ENCODE data around the gene ERCC1.
"Not testable (repeated sequence)": the region's sequence is repeated elsewhere in the genome, so short reads cannot be mapped to it uniquely, and the experiment has no call there.

The ERCC1 gene

DNA sequence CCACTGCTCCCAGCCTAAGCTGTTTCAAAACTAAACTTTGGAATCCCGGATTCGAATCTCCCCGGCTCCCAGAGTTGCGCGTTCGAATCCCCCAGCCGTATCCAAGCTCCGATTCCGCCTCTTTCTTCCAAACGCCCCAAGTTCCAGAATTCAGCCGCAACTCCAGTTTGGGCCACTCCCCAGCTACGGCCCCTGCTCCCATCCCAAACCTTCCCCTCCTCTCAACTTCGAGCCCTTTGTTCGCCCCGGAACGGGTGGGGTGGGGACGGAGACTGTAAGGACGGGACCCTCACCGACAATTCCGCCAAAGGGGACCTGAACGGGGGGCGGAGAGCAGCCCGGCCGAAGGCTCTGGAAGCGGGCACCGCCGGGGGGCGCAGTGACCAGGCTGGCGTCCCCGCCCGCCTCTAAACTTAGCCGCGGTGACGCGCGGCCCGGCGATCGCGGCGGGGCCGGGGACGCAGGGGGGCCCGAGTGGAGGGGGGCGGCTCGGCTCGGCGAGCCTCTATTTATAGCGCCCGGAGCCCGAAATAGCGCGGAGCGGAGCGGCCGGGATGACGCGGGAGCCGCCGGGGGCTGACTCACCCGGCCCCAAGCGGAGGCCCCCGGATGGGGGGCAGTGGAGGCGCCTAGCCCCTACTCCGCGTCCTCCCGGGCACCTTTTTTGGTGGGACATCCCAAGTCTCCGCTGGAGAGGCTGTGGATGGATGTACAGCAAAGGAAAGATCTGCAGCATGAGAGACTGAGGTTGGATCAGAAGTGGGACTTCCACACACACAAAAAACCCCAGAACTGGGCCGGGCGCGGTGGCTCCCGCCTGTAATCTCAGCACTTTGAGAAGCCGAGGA is 4.9 kb upstream of the ERCC1 start:
- Mint-ChIP-seq H3K27ac (no peak overlapping the region), H3K4me1 (ENCODE audit: low read depth) (peaks cover 22% of the 10 kb centered on the region), H3K4me3 (peak overlapping the region; percentile 68), H3K36me3 (ENCODE audit: low read depth) (no peaks in the 10 kb centered on the region), H3K9me3 (no peaks in the 10 kb centered on the region), H3K27me3 (ENCODE audit: low read depth) (peaks cover 19% of the 10 kb centered on the region)

DNA sequence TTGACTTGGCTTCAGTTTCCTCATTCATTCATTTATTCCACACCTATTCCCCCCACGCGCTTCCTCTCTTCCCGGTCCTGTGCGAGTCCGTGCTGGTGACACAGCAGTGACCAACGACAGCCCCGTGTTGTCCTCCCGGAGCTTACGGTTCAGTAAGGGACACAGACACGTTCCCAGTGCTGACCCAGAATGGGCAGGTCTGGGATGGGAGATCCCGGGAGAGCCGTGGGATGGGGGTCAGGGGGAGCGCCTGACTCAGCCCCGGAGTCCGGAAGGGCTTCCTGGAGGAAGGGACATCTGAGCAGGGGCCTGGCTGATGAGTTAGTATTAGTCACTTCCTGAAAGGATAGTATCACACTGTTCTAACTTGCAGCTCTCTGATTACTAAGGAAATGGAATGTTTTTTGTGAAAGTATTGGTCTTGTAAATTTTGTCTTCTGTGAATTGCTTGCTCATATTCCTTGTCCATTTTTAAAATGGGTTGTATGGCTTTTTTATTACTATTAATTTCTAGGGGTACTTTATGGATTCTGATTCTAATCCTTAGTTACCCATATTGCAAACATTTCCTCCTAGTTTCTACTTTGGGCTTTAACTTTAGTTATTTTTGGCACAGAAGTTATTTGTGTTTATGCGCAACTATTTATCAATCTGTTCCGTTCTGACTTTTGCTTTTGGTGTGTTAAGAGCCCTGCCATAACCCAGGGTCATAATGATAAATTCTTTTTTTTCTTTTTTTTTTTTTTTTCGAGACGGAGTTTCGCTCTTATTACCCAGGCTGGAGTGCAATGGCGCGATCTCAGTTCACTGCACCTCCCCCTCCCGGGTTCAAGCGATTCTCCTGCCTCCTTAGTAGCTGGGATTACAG is 708 bp upstream of the ERCC1 start:
- H3K27ac Mint-ChIP-seq = peak overlapping the region; percentile 93

DNA sequence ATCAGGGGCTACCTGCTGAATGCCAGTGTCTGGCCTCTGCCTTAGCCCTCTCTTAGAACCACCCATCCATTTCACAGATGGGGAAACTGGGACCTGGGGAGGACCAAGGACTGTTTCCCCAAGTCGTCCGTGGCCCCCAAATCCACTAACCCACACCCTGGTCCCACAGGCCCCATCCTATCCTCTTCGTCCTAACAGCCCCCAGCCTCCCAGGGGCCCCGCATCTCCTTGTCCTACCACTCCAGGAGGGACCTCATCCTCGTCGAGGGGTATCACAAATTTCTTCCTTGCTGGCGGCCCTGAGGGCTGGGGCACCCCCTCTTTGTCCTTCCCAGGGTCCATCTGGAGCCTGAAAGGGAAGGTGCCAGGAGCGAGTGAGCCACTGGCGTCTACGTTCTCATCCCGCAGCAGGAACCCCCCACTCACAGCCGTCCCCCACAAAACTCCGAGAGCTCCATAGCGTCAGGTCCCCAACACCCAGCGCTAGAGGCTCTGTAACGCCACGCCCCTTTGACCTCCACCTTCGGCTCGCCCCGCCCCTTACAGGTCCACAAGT is 606 bp downstream of the ERCC1 start:
- Mint-ChIP-seq H3K4me1 (ENCODE audit: low read depth) (peaks cover 45% of the 10 kb centered on the region), H3K27me3 (ENCODE audit: low read depth) (peaks cover 4% of the 10 kb centered on the region), H3K9me3 (no peaks in the 10 kb centered on the region), H3K36me3 (ENCODE audit: low read depth) (peaks cover 24% of the 10 kb centered on the region), H3K4me3 (peak overlapping the region; percentile 94), H3K27ac (peak overlapping the region; percentile 93)

More for the DNA sequence above, 708 bp upstream of the ERCC1 start:
- H3K27me3 Mint-ChIP-seq (ENCODE audit: low read depth) = peaks cover 14% of the 10 kb centered on the region
- H3K4me1 Mint-ChIP-seq (ENCODE audit: low read depth) = peaks cover 42% of the 10 kb centered on the region
- H3K36me3 Mint-ChIP-seq (ENCODE audit: low read depth) = peaks cover 20% of the 10 kb centered on the region
- peak overlapping the region; percentile 94 for H3K4me3 Mint-ChIP-seq
- H3K9me3 Mint-ChIP-seq = no peaks in the 10 kb centered on the region

DNA sequence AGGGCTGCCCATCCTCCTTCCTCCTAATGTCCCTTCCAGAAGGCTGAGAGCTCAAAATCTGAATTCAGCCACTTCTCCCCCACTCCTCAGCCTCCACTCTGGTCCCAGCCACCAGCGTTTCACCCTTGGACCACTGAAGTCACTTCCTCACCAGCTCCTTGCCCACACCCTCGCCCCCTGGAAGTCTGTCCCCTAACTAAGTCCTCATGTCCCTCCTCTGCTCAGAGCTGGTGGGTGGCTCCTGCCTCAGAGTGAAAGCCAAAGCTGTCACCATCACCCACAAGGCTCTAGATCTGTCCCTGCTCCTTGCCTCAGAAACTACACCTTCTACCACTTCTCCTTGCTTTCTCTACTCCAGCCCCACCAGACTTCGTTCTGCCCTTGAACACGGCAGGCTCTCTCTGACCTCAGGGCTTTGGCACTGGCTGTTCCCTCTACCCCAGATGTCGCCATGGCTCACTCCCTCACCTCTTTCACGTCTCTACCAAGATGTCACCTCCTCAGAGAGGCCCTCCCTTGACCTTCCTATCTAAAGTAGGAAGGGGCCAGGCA is 1.7 kb downstream of the ERCC1 start:
- Mint-ChIP-seq H3K4me3 (peak overlapping the region; percentile 63), H3K9me3 (no peaks in the 10 kb centered on the region), H3K4me1 (ENCODE audit: low read depth) (peaks cover 40% of the 10 kb centered on the region), H3K27ac (peak overlapping the region; percentile 67), H3K36me3 (ENCODE audit: low read depth) (peaks cover 28% of the 10 kb centered on the region), H3K27me3 (ENCODE audit: low read depth) (no peaks in the 10 kb centered on the region)

DNA sequence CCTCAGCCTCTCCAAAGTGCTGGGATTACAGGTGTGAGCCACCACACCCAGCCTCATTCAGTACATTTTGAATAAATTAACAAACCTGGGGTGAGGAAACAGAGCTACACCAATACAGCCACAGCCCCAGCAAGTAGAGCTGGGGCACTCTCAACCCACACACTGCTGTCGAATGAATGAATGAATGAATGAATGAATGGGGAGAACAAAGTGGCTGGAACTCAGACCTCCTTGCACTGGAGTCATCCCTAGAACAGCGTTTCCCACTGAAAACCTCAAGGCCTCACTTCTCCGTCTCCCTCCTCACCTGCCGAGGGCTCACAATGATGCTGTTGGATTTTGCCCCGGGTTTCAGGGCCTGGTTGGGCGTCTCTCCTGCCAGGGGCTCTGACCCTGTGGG is 2.8 kb downstream of the ERCC1 start:
- peaks cover 38% of the 10 kb centered on the region for H3K4me1 Mint-ChIP-seq (ENCODE audit: low read depth)
- H3K36me3 Mint-ChIP-seq (ENCODE audit: low read depth) = peaks cover 28% of the 10 kb centered on the region
- H3K4me3 Mint-ChIP-seq = no peak overlapping the region
- no peaks in the 10 kb centered on the region for H3K27me3 Mint-ChIP-seq (ENCODE audit: low read depth)
- no peak overlapping the region for H3K27ac Mint-ChIP-seq
- H3K9me3 Mint-ChIP-seq = no peaks in the 10 kb centered on the region

DNA sequence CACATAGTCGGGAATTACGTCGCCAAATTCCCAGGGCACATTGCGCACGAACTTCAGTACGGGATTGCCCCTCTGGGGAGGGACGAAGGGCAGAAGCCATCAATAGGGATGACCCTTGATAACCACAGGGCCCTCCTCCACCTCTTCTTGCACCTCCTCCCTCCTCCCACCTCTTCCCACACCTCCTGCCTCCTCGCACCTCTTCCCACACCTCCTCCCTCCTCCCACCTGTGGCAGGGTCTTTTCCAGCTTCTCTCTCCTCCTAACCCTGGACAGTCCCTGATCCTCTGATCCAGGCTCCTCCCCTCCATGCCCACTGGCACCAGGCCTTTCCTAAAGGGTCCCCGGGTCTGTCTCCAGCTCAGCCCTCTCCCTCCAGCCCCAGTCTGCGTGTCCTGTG is 3.4 kb downstream of the ERCC1 start:
- Mint-ChIP-seq H3K4me1 (ENCODE audit: low read depth) (peaks cover 36% of the 10 kb centered on the region), H3K9me3 (no peaks in the 10 kb centered on the region), H3K4me3 (no peak overlapping the region), H3K27me3 (ENCODE audit: low read depth) (no peaks in the 10 kb centered on the region), H3K27ac (peak overlapping the region; percentile 63), H3K36me3 (ENCODE audit: low read depth) (peaks cover 28% of the 10 kb centered on the region)

DNA sequence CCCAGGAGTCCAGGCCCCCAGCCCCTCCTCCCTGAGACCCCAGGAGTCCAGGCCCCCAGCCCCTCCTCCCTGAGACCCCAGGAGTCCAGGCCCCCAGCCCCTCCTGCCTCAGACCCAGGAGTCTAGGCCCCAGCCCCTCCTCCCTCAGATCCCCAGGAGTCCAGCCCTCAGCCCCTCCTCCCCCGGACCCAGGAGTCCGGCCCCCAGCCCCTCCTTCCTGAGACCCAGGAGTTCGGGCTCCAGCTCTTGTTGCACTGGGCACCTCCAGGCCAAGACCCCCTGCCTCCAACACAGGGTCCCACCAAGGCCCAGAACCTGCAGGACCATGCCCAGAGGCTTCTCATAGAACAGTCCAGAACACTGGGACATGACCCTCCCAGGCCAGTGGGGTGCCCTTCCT is 3.8 kb downstream of the ERCC1 start:
- Mint-ChIP-seq H3K9me3 (no peaks in the 10 kb centered on the region), H3K27ac (no peak overlapping the region), H3K27me3 (ENCODE audit: low read depth) (no peaks in the 10 kb centered on the region), H3K4me1 (ENCODE audit: low read depth) (peaks cover 36% of the 10 kb centered on the region), H3K36me3 (ENCODE audit: low read depth) (peaks cover 28% of the 10 kb centered on the region), H3K4me3 (no peak overlapping the region)

DNA sequence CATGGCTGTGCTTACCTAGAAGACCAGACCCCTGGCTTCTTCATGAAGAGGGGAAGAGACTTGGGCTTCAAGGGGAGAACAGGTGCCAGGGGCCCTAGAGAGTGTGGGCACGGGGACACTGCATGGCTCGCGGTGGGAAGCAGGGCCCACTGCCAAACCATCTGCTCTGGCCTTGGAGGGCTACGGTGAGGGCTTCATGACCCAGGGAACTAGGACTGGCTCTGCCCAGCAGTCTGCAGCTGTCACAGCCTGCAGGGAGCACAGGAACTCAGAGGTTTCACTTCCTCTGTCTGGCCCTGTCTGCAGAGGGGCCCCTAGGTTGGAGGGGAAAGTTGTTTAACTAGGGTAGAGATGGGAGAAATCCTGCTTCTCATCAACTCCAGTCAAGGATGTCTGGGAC is 4.3 kb downstream of the ERCC1 start:
- Mint-ChIP-seq H3K9me3 (no peaks in the 10 kb centered on the region), H3K27me3 (ENCODE audit: low read depth) (no peaks in the 10 kb centered on the region), H3K4me3 (no peak overlapping the region), H3K27ac (peak overlapping the region; percentile 71), H3K4me1 (ENCODE audit: low read depth) (peaks cover 33% of the 10 kb centered on the region), H3K36me3 (ENCODE audit: low read depth) (peaks cover 29% of the 10 kb centered on the region)

DNA sequence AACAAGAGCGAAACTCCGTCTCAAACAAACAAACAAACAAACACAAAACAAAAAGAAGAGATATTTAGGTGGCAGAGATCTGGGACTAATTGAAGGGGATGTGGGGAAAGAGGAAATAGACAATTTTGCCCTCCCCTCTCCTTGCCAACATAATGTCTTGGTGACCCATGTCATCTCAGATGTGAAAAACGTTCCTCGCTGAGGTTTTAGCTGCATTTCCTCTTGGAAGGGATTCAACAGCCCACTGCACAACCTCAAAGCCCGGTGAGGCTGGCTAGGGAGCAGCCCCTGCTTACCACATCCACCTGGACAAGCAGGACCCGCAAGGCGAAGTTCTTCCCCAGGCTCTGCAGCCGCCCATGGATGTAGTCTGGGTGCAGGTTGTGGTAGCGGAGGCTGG is 4.9 kb downstream of the ERCC1 start:
- Mint-ChIP-seq H3K4me1 (ENCODE audit: low read depth) (peaks cover 28% of the 10 kb centered on the region), H3K27me3 (ENCODE audit: low read depth) (no peaks in the 10 kb centered on the region), H3K4me3 (peak overlapping the region; percentile 59), H3K36me3 (ENCODE audit: low read depth) (peaks cover 35% of the 10 kb centered on the region), H3K9me3 (no peaks in the 10 kb centered on the region), H3K27ac (peak overlapping the region; percentile 46)

DNA sequence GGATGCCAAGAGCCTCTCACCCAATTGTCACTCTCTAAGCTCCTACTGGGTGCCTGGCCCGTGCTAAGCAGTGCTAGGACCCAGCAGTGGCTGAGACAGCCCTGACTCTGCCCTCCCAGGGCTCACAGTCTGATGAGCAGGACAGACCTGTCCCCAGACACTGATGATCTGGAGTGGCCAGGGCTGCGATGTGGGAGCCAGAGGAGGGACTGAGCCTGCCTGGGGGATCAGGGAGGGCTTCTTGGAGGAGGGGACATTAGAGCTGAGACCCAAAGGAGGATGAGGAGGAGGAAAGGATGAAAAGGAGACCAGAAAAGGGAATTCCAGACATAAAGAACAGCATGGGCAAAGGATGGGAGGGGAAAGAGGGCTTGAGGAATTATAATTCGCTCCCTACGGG is 6.6 kb downstream of the ERCC1 start:
- Mint-ChIP-seq H3K36me3 (ENCODE audit: low read depth) (peaks cover 33% of the 10 kb centered on the region), H3K27ac (peak overlapping the region; percentile 36), H3K4me1 (ENCODE audit: low read depth) (peaks cover 15% of the 10 kb centered on the region), H3K4me3 (no peak overlapping the region), H3K27me3 (ENCODE audit: low read depth) (no peaks in the 10 kb centered on the region), H3K9me3 (no peaks in the 10 kb centered on the region)

DNA sequence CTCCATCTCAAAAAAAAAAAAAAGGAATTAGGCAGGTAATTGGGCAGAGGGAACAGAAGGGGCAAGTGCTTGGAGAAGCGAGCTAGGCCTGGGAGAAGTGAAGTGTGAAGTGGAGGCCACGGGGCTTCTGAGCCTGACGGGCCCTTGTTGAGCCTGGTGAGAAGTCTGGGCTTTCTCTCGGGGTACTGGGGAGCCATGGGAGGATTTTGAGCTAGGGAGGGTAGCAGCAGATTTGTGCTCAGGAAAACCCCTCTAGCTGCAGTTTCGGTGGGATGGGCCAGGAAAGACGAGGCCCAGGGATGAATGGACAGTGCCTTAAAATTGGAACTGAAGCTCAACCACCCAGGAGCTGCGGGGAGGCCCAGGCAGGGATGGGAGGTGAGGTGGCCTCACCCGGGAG is 9.2 kb downstream of the ERCC1 start:
- Mint-ChIP-seq H3K27ac (no peak overlapping the region), H3K4me3 (no peak overlapping the region), H3K9me3 (no peaks in the 10 kb centered on the region), H3K36me3 (ENCODE audit: low read depth) (peaks cover 23% of the 10 kb centered on the region), H3K4me1 (ENCODE audit: low read depth) (peaks cover 6% of the 10 kb centered on the region), H3K27me3 (ENCODE audit: low read depth) (no peaks in the 10 kb centered on the region)

DNA sequence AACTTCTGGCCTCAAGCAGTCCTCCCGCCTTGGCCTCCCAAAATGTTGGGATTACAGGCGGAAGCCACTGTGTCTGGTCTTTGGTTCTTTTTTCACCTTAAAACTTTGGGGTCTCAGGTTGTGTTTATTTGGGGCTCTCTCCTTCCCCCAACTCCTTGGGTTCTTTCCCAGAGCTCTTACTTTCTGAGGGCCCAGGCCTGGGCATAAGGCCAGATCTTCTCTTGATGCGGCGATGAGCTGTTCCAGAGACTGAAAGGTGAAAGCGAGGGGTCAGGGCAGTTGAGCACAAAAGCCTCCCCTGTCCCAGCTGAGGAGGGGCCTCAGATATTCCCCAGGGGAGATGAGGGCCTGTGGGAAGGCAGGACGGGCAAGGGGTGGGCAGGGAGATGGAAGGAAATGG is 10.2 kb downstream of the ERCC1 start:
- Mint-ChIP-seq H3K27me3 (ENCODE audit: low read depth) (no peaks in the 10 kb centered on the region), H3K27ac (no peak overlapping the region), H3K4me1 (ENCODE audit: low read depth) (peaks cover 2% of the 10 kb centered on the region), H3K9me3 (no peaks in the 10 kb centered on the region), H3K36me3 (ENCODE audit: low read depth) (peaks cover 25% of the 10 kb centered on the region), H3K4me3 (no peak overlapping the region)

DNA sequence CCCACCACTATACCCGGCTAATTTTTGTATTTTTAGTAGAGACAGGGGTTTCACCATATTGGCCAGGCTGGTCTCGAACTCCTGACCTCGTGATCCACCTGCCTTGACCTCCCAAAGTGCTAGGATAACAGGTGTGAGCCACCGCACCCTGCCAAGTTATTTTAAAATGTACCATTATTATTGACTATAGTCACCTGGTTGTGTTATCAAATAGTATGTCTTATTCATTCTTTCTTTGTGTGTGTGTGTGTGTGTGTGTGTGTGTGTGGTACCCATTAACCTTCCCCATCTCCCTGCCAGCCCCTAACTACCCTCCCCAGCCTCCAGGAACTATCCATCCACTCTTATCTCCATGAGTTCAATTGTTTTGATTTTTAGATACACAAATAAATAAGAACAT is 13.4 kb downstream of the ERCC1 start:
- not testable (repeated sequence) for H3K27ac Mint-ChIP-seq; H3K4me3 Mint-ChIP-seq; H3K27me3 Mint-ChIP-seq (ENCODE audit: low read depth); H3K9me3 Mint-ChIP-seq
- H3K4me1 Mint-ChIP-seq (ENCODE audit: low read depth) = peaks cover 13% of the 10 kb centered on the region
- peaks cover 23% of the 10 kb centered on the region for H3K36me3 Mint-ChIP-seq (ENCODE audit: low read depth)

DNA sequence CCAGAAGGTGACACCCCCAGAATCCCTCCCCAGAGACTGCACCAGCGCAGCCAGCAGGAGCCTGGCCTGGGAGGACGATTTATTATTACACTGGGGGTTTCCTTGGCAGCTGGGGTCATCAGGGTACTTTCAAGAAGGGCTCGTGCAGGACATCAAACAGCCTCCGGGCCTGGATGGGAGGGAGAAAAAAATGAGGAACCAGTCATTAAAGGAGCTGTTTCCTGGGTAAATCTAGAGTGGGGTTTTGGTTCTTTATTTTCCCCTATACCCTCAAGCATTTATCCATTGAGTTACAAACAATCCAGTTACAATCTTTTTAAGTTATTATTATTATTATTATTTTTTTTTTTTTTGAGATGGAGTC is 14.2 kb downstream of the ERCC1 start:
- H3K36me3 Mint-ChIP-seq (ENCODE audit: low read depth) = peaks cover 23% of the 10 kb centered on the region
- no peak overlapping the region for H3K4me3 Mint-ChIP-seq
- no peak overlapping the region for H3K27ac Mint-ChIP-seq

More for the DNA sequence above, 14.2 kb downstream of the ERCC1 start:
- Mint-ChIP-seq H3K4me1 (ENCODE audit: low read depth) (peaks cover 16% of the 10 kb centered on the region), H3K27me3 (ENCODE audit: low read depth) (peaks cover under 1% of the 10 kb centered on the region), H3K9me3 (no peaks in the 10 kb centered on the region)

All from T-helper 1 cell treated with Interleukin-12 subunit alpha and Interleukin-12 subunit beta and Interleukin-4 antibody, amounts not matched to agents 30 μg/mL and 1 μg/mL, for 36 hours (primary cell).